HepG2 (cell line): ENCODE measurements around the gene UBR1.

ENCODE experiments used
- ARID3A ChIP-seq: IDR thresholded peaks from 2 replicates; pipeline ENCODE4 v1.6.1; 2012; ENCODE audit warnings: low read depth, low read length, improper control_type of control experiment
- CEBPZ ChIP-seq: IDR thresholded peaks from 2 replicates; pipeline ENCODE4 v1.6.1; 2012; ENCODE audit warnings: low read length, improper control_type of control experiment
- FOSL1 ChIP-seq: sonication (generic); formaldehyde crosslinking; IDR thresholded peaks from 2 replicates; pipeline ENCODE4 v1.9.0; 2021; ENCODE audit warnings: missing genetic modification reagents, borderline replicate concordance
- ZNF691 ChIP-seq: sonication (generic); formaldehyde crosslinking; IDR thresholded peaks from 2 replicates; pipeline ENCODE4 v1.4.0; 2020; ENCODE audit warnings: missing genetic modification reagents, low read depth, mild to moderate bottlenecking, borderline replicate concordance
- ZNF777 ChIP-seq: sonication (generic); formaldehyde crosslinking; IDR thresholded peaks from 2 replicates; pipeline ENCODE4 v1.4.0; 2020; ENCODE audit warnings: missing genetic modification reagents

GRCh38 chr15:42940527-42940926 lies 165.3 kb downstream of the UBR1 start:
- TF ChIP-seq ZNF777 (CRISPR knock-in tag): no peak
- TF ChIP-seq ARID3A: no peak
- no peak for TF ChIP-seq ZNF691 (CRISPR knock-in tag)
- TF ChIP-seq CEBPZ: no peak
- TF ChIP-seq FOSL1: no peak
